Right lobe of liver (tissue), 6 donors: Measurements from ENCODE around the gene RNASE13. TPM values are rescaled to one million over a fixed set of nuclear protein-coding genes. Genes with fewer than 3 reads are reported as not detected.

Source experiments
- ATAC-seq, 4 donors: fragments of 200-7000 bp; cut with Tn5 transposase; one replicate each; pipeline ENCODE4 v1.9.1; 2020; ENCODE audit warnings: mild to moderate bottlenecking in 4 of 4, moderate library complexity in 4 of 4
- DNase-seq, 3 donors: peaks; one replicate each; pipeline ENCODE4 v3.0.0-alpha.2; 2020
- H3K27ac ChIP-seq, 3 donors: fragments of 200-600 bp; one replicate each; pipeline ENCODE4 v1.8.0; 2022
- H3K27me3 ChIP-seq, 2 donors: fragments of 200-600 bp; one replicate each; pipeline ENCODE4 v1.8.0; 2022
- H3K36me3 ChIP-seq, 4 donors: fragments of 200-600 bp; sonication (generic) in 1 of 4; one replicate each; pipeline versions ENCODE4 v1.5.1 to v1.8.0; 2017 to 2022; ENCODE audit warnings: control low read depth in 1 of 4
- H3K4me1 ChIP-seq, 4 donors: fragments of 200-600 bp; sonication (generic) in 1 of 4; one replicate each; pipeline versions ENCODE4 v1.5.1 to v1.8.0; 2017 to 2022; ENCODE audit warnings: control low read depth in 1 of 4
- H3K4me3 ChIP-seq, 3 donors: fragments of 200-600 bp; one replicate each; pipeline ENCODE4 v1.8.0; 2022
- H3K9me3 ChIP-seq, 4 donors: fragments of 200-600 bp; sonication (generic) in 1 of 4; one replicate each; pipeline versions ENCODE4 v1.5.1 to v1.8.0; 2017 to 2022; ENCODE audit warnings: control low read depth in 1 of 4
- CTCF ChIP-seq, 4 donors: fragments of 200-600 bp in 3 of 4; fragments of 450-650 bp in 1 of 4; IDR thresholded peaks; one replicate each; pipeline versions ENCODE4 v1.5.1 to v1.8.0; 2016 to 2022; ENCODE audit warnings: antibody characterized with exemption in 4 of 4, mild to moderate bottlenecking in 2 of 4
- POLR2A ChIP-seq: fragments of 450-650 bp; IDR thresholded peaks from one replicate; pipeline ENCODE4 v1.6.1; 2017; ENCODE audit warnings: antibody characterized with exemption, mild to moderate bottlenecking
- WGBS: methylation state at CpG from one replicate; pipeline ENCODE4 v1.1.6; 2018; ENCODE audit warnings: low coverage, low lambda C conversion rate; ENCODE audit not compliant: insufficient coverage; ENCODE audit errors: missing lambda C conversion rate; 5-methylcytosine and 5-hydroxymethylcytosine counted together
- intact Hi-C, 2 donors: fragments of 100-400 bp; cut with DNase I; formaldehyde crosslinking; loops; one replicate each; pipeline versions ENCODE4 v1.11.2 to v1.14.1; 2022
- total RNA-seq, 6 experiments: library from RNA; depleted of rRNA in 2 of 6; stranded (reverse); fragments of >200 nt in 2 of 6; fragmentation: NEBNext Ultra II Directional in 3 of 6; extraction: Animal tissue kit (Norgen Biotek cat#: 25700) in 3 of 6; gene quantifications; one replicate each; pipeline versions ENCODE4 v1.1.0 to v1.2.4, GENCODE V29; 2016 to 2023
- donor health status: DM: no; HTN: yes; CAD: no.
- donor health status: DM: no; HTN: no; CAD: no.
- donor health status: DM: no; HTN: no; CAD: no.
- donor health status: DM: no; HTN: yes; CAD: no.
- donor health status: DM: no; HTN: yes; CAD: no.

RNASE13 gene
- total RNA-seq, 6 experiments from 2014 or later: not detected

- intact Hi-C loops: no loop called here
- WGBS: 20% methylated on average over 27 of the region's 45 CpGs
- H3K4me3 ChIP-seq: peak overlapping the region; percentile 73 to 75 (median 74)
- ATAC-seq: peak; percentile 48 to 56 (median 51)
- H3K27ac ChIP-seq: peak overlapping the region in 2 of 3 donors; percentile 65 to 72
- peak in 2 of 3 donors; percentile 56 to 60 for DNase-seq
- no peaks in the 10 kb centered on the region for H3K27me3 ChIP-seq
- no peaks in the 10 kb centered on the region for H3K9me3 ChIP-seq
- TF ChIP-seq POLR2A: no peak
- TF ChIP-seq CTCF (IDR thresholded peaks at IDR 0.05): peak; percentile 54 to 68 (median 60)
- H3K4me1 ChIP-seq: peaks cover 0 to 30% (median 6%) of the 10 kb centered on the region in 4 donors
- no peaks in the 10 kb centered on the region for H3K36me3 ChIP-seq
Observed at GRCh38 chr14:21068521-21069387, 34.1 kb upstream of the RNASE13 start.

- no peaks in the 10 kb centered on the region for H3K27me3 ChIP-seq
- H3K4me1 ChIP-seq: peaks cover 0 to 40% (median 12%) of the 10 kb centered on the region in 4 donors
- no peaks in the 10 kb centered on the region for H3K9me3 ChIP-seq
- H3K4me3 ChIP-seq: no peak overlapping the region
- no peak overlapping the region for H3K27ac ChIP-seq
- intact Hi-C loops: no loop called here
- 52% methylated on average over 7 of the region's 7 CpGs for WGBS
- ATAC-seq (no peak), DNase-seq (peak in 1 of 3 donors; percentile 32)
- H3K36me3 ChIP-seq: no peaks in the 10 kb centered on the region
- TF ChIP-seq POLR2A (no peak), CTCF (IDR thresholded peaks at IDR 0.05) (peak in 2 of 4 donors; percentile 23 to 29)
Observed at GRCh38 chr14:21066882-21067502, 32.4 kb upstream of the RNASE13 start.

- Histone ChIP-seq H3K9me3 (no peaks in the 10 kb centered on the region), H3K4me1 (peaks cover 0 to 41% (median 7%) of the 10 kb centered on the region in 4 donors), H3K27ac (no peak overlapping the region), H3K27me3 (no peaks in the 10 kb centered on the region), H3K36me3 (no peaks in the 10 kb centered on the region), H3K4me3 (no peak overlapping the region)
- peak in 1 of 3 donors; percentile 29 for DNase-seq
- TF ChIP-seq POLR2A (no peak), CTCF (IDR thresholded peaks at IDR 0.05) (no peak)
- WGBS: 32% methylated on average over 3 of the region's 3 CpGs
- intact Hi-C loops: no loop called here
- ATAC-seq: peak in 1 of 4 donors; percentile 33
Observed at GRCh38 chr14:21063479-21063878, 28.9 kb upstream of the RNASE13 start.

GRCh38 chr14:21061347-21061668, 26.7 kb upstream of the RNASE13 start:
- no peaks in the 10 kb centered on the region for H3K36me3 ChIP-seq
- intact Hi-C loops: no loop called here
- no peak for TF ChIP-seq CTCF (IDR thresholded peaks at IDR 0.05)
- TF ChIP-seq POLR2A: peak; percentile 40
- DNase-seq: no peak
- H3K9me3 ChIP-seq: no peaks in the 10 kb centered on the region
- peaks cover 0 to 45% (median 9%) of the 10 kb centered on the region in 4 donors for H3K4me1 ChIP-seq
- 42% methylated on average over 3 of the region's 3 CpGs for WGBS
- H3K27ac ChIP-seq: peak overlapping the region; percentile 37 to 73 (median 54)
- ATAC-seq: peak in 3 of 4 donors; percentile 2 to 27 (median 6)
- H3K27me3 ChIP-seq: no peaks in the 10 kb centered on the region
- H3K4me3 ChIP-seq: peak overlapping the region; percentile 12 to 45 (median 27)
